H9 (cell line): ENCODE results near the gene SIPA1L2. TPM values are rescaled to one million over a fixed set of nuclear protein-coding genes. Genes with fewer than 3 reads are reported as not detected.

ENCODE experiments used
- DNase-seq: peaks from one replicate; pipeline ENCODE4 v3.0.0-alpha.2; 2017
- H2AFZ ChIP-seq: one replicate; pipeline ENCODE4 v1.6.1; 2013; ENCODE audit warnings: mild to moderate bottlenecking, low read length, control low read depth, moderate library complexity
- H2AK5ac ChIP-seq: 2 replicates; pipeline ENCODE4 v1.6.1; 2013; ENCODE audit warnings: low read length, control low read depth, mixed read lengths; ENCODE audit not compliant: insufficient read length
- H2BK120ac ChIP-seq: one replicate; pipeline ENCODE4 v1.6.1; 2013; ENCODE audit warnings: low read depth, mild to moderate bottlenecking, low read length, control low read depth, inconsistent platforms; ENCODE audit not compliant: poor library complexity, severe bottlenecking
- H2BK12ac ChIP-seq: 2 replicates; pipeline ENCODE4 v1.6.1; 2013; ENCODE audit warnings: low read length, control low read depth, mixed read lengths, low read depth; ENCODE audit not compliant: insufficient read length
- H2BK15ac ChIP-seq: 2 replicates; pipeline ENCODE4 v1.6.1; 2013; ENCODE audit warnings: low read depth, low read length, control low read depth
- H2BK20ac ChIP-seq: one replicate; pipeline ENCODE4 v1.6.1; 2013; ENCODE audit warnings: low read depth, mild to moderate bottlenecking, low read length, control low read depth, inconsistent platforms; ENCODE audit not compliant: poor library complexity, severe bottlenecking
- H2BK5ac ChIP-seq: 2 replicates; pipeline ENCODE4 v1.6.1; 2013; ENCODE audit warnings: low read length, control low read depth, mixed read lengths; ENCODE audit not compliant: insufficient read length
- H3K14ac ChIP-seq: 2 replicates; pipeline ENCODE4 v1.6.1; 2013; ENCODE audit warnings: low read length, control low read depth; ENCODE audit not compliant: insufficient read depth
- H3K18ac ChIP-seq: 2 replicates; pipeline ENCODE4 v1.6.1; 2013; ENCODE audit warnings: low read depth, mild to moderate bottlenecking, mixed read lengths, low read length, control low read depth; ENCODE audit not compliant: insufficient read length
- H3K23ac ChIP-seq: 2 replicates; pipeline ENCODE4 v1.6.1; 2013; ENCODE audit warnings: low read length, control low read depth, mixed read lengths, low read depth; ENCODE audit not compliant: insufficient read length
- H3K23me2 ChIP-seq: 2 replicates; pipeline ENCODE4 v1.6.1; 2013; ENCODE audit warnings: low read depth, mild to moderate bottlenecking, mixed read lengths, low read length, control low read depth; ENCODE audit not compliant: insufficient read length, poor library complexity, severe bottlenecking
- H3K27ac ChIP-seq: 2 replicates; pipeline ENCODE4 v1.5.1; 2013; ENCODE audit warnings: low read length, control low read depth, mixed read lengths, low read depth; ENCODE audit not compliant: insufficient read length
- H3K27me3 ChIP-seq: 2 replicates; pipeline ENCODE4 v1.6.1; 2013; ENCODE audit warnings: low read length, control low read depth, inconsistent platforms; ENCODE audit not compliant: insufficient read depth
- H3K4ac ChIP-seq: 2 replicates; pipeline ENCODE4 v1.6.1; 2013; ENCODE audit warnings: low read depth, mild to moderate bottlenecking, control low read depth, inconsistent platforms, low read length, moderate library complexity
- H3K4me1 ChIP-seq: 2 replicates; pipeline ENCODE4 v1.6.1; 2013; ENCODE audit warnings: low read length, control low read depth, inconsistent platforms; ENCODE audit not compliant: insufficient read depth
- H3K4me2 ChIP-seq: 2 replicates; pipeline ENCODE4 v1.6.1; 2013; ENCODE audit warnings: low read length, control low read depth, mixed read lengths; ENCODE audit not compliant: insufficient read length, insufficient read depth
- H3K56ac ChIP-seq: 2 replicates; pipeline ENCODE4 v1.6.1; 2013; ENCODE audit warnings: low read depth, mild to moderate bottlenecking, mixed read lengths, low read length, control low read depth; ENCODE audit not compliant: insufficient read length
- H3K79me1 ChIP-seq: 2 replicates; pipeline ENCODE4 v1.6.1; 2013; ENCODE audit warnings: low read depth, mild to moderate bottlenecking, moderate library complexity, low read length, control low read depth, inconsistent platforms; ENCODE audit not compliant: insufficient read depth, poor library complexity, severe bottlenecking
- H3K79me2 ChIP-seq: 2 replicates; pipeline ENCODE4 v1.6.1; 2013; ENCODE audit warnings: low read length, control low read depth, inconsistent platforms; ENCODE audit not compliant: insufficient read depth
- H3K9ac ChIP-seq: 2 replicates; pipeline ENCODE4 v1.6.1; 2013; ENCODE audit warnings: low read length, control low read depth, mixed read lengths; ENCODE audit not compliant: insufficient read length; ENCODE audit errors: extremely low read depth
- H3K9me3 ChIP-seq: one replicate; pipeline ENCODE4 v1.6.1; 2013; ENCODE audit warnings: low read depth, low read length, inconsistent platforms; ENCODE audit not compliant: control insufficient read depth
- H3T11ph ChIP-seq: one replicate; pipeline ENCODE4 v1.6.1; 2013; ENCODE audit warnings: mild to moderate bottlenecking, low read length, control low read depth, inconsistent platforms
- H4K20me1 ChIP-seq: one replicate; pipeline ENCODE4 v1.6.1; 2013; ENCODE audit not compliant: control insufficient read depth, insufficient read length, insufficient read depth
- H4K5ac ChIP-seq: 2 replicates; pipeline ENCODE4 v1.6.1; 2013; ENCODE audit warnings: low read depth, mild to moderate bottlenecking, mixed read lengths, low read length, control low read depth; ENCODE audit not compliant: insufficient read length
- H4K8ac ChIP-seq: replicated peaks from 2 replicates; pipeline ENCODE4 v1.6.1; 2013; ENCODE audit warnings: low read length, control low read depth, mixed read lengths, low read depth; ENCODE audit not compliant: insufficient read length
- H4K91ac ChIP-seq: 2 replicates; pipeline ENCODE4 v1.6.1; 2013; ENCODE audit warnings: low read depth, mild to moderate bottlenecking, moderate library complexity, mixed read lengths, low read length, control low read depth; ENCODE audit not compliant: insufficient read length
- H3K27ac Mint-ChIP-seq, 3 experiments: 2 replicates in 2 of 3; 3 replicates in 1 of 3; pipeline ENCODE4 v1.8.0; 2020 to 2021; ENCODE audit warnings: mixed read lengths in 3 of 3, mild to moderate bottlenecking in 1 of 3, moderate library complexity in 1 of 3
- H3K27me3 Mint-ChIP-seq: 2 replicates; pipeline ENCODE4 v1.8.0; 2021; ENCODE audit warnings: low read depth, mild to moderate bottlenecking, moderate library complexity, mixed read lengths
- H3K36me3 Mint-ChIP-seq, 3 experiments: 2 replicates in 2 of 3; 3 replicates in 1 of 3; pipeline ENCODE4 v1.8.0; 2020 to 2021; ENCODE audit warnings: low read depth in 3 of 3, mixed read lengths in 3 of 3; ENCODE audit not compliant: insufficient read depth in 1 of 3
- H3K4me1 Mint-ChIP-seq, 2 experiments: 2 replicates each; pipeline ENCODE4 v1.8.0; 2020; ENCODE audit warnings: mixed read lengths in 2 of 2
- H3K4me3 Mint-ChIP-seq, 2 experiments: 2 replicates in 1 of 2; 3 replicates in 1 of 2; pipeline ENCODE4 v1.8.0; 2020 to 2021; ENCODE audit warnings: mild to moderate bottlenecking in 2 of 2, mixed read lengths in 2 of 2, moderate library complexity in 1 of 2
- H3K9me3 Mint-ChIP-seq, 2 experiments: 2 replicates in 1 of 2; 3 replicates in 1 of 2; pipeline ENCODE4 v1.8.0; 2020; ENCODE audit warnings: mild to moderate bottlenecking in 2 of 2, mixed read lengths in 2 of 2, moderate library complexity in 1 of 2
- CTCF ChIP-seq: fragments of 200-600 bp; sonication (generic); conservative IDR thresholded peaks from 3 replicates; pipeline ENCODE4 v1.8.0; 2021; ENCODE audit warnings: antibody characterized with exemption, mild to moderate bottlenecking
- WGBS: extraction: QIAGEN DNeasy Blood & Tissue Kit; methylation state at CpG from one replicate; pipeline ENCODE4 v1.1.7; 2013; ENCODE audit warnings: missing lambda C conversion rate, low lambda C conversion rate, mixed read lengths; ENCODE audit not compliant: insufficient read length; ENCODE audit errors: extremely low coverage; 5-methylcytosine and 5-hydroxymethylcytosine counted together
- total RNA-seq: library from RNA; stranded (reverse); gene quantifications from 2 replicates; pipeline ENCODE4 v1.2.1, GENCODE V29; 2021

The SIPA1L2 gene
- total RNA-seq, 1 experiment from 2014 or later: 5.2 TPM

GRCh38 chr1:232590744-232591082 lies 39.2 kb downstream of the SIPA1L2 start:
- Histone ChIP-seq H3K79me2 (no peaks in the 10 kb centered on the region), H2BK20ac (no peak overlapping the region), H3K23ac (no peak overlapping the region), H4K5ac (no peak overlapping the region), H3K27me3 (no peaks in the 10 kb centered on the region), H4K8ac (no peak overlapping the region), H3K18ac (no peak overlapping the region), H3K14ac (no peak overlapping the region), H3K9me3 (no peaks in the 10 kb centered on the region), H3K27ac (no peak overlapping the region), H3K56ac (no peak overlapping the region), H3K4me2 (no peak overlapping the region), H2AK5ac (no peak overlapping the region), H3K9ac (no peak overlapping the region), H2BK5ac (no peak overlapping the region), H3K79me1 (no peaks in the 10 kb centered on the region), H2BK15ac (no peak overlapping the region), H2BK12ac (no peak overlapping the region), H4K91ac (no peak overlapping the region), H3K23me2 (no peaks in the 10 kb centered on the region), H3K4me1 (no peaks in the 10 kb centered on the region; the same call in 1 of the 2 replicates), H2BK120ac (no peak overlapping the region), H4K20me1 (no peaks in the 10 kb centered on the region), H2AFZ (no peak overlapping the region), H3T11ph (no peak overlapping the region), H3K4ac (no peak overlapping the region)
- peaks cover 0 to 1% (median 0%) of the 10 kb centered on the region in 3 experiments; a peak in 1 of 7 replicates for H3K36me3 Mint-ChIP-seq
- no peak overlapping the region for H3K4me3 Mint-ChIP-seq
- H3K27ac Mint-ChIP-seq: no peak overlapping the region
- H3K27me3 Mint-ChIP-seq: no peaks in the 10 kb centered on the region
- WGBS: no CpG with 5 or more reads among the region's 5 CpGs
- TF ChIP-seq CTCF: no peak
- no peaks in the 10 kb centered on the region for H3K9me3 Mint-ChIP-seq
- H3K4me1 Mint-ChIP-seq: peaks cover 10 to 22% of the 10 kb centered on the region in 2 experiments
- DNase-seq: no peak
